Transverse colon (tissue), 4 donors: ENCODE measurements around the gene OSBPL7. TPM values are rescaled to one million over a fixed set of nuclear protein-coding genes. Genes with fewer than 3 reads are reported as not detected.
A peak's percentile ranks its signal among the peaks of the same experiment; 100 is the strongest.

ENCODE experiments used
- DNase-seq: peaks from one replicate; pipeline ENCODE4 v3.0.0-alpha.2; 2019
- H3K27ac ChIP-seq, 4 donors: fragments of 200-600 bp; sonication (generic); 2 replicates each; pipeline ENCODE4 v1.5.1; 2016 to 2018; ENCODE audit warnings: inconsistent platforms in 4 of 4
- H3K27me3 ChIP-seq: fragments of 200-600 bp; sonication (generic); 2 replicates; pipeline ENCODE4 v1.5.1; 2017; ENCODE audit warnings: inconsistent platforms
- H3K36me3 ChIP-seq, 4 donors: fragments of 200-600 bp; sonication (generic); 2 replicates each; pipeline ENCODE4 v1.5.1; 2017 to 2019; ENCODE audit warnings: inconsistent platforms in 4 of 4
- H3K4me1 ChIP-seq, 4 donors: fragments of 200-600 bp; sonication (generic); 2 replicates each; pipeline ENCODE4 v1.5.1; 2017 to 2020; ENCODE audit warnings: inconsistent platforms in 4 of 4
- H3K4me3 ChIP-seq, 4 donors: fragments of 200-600 bp; sonication (generic); 1 replicate in 1 of 4; 2 replicates in 3 of 4; pipeline versions ENCODE4 v1.5.1 to v1.6.1; 2017 to 2019; ENCODE audit warnings: inconsistent platforms in 4 of 4
- H3K9me3 ChIP-seq, 2 donors: fragments of 200-600 bp; sonication (generic); 2 replicates each; pipeline ENCODE4 v1.5.1; 2017 to 2019; ENCODE audit warnings: inconsistent platforms in 2 of 2
- CTCF ChIP-seq, 5 experiments: fragments of 200-600 bp in 3 of 5; fragments of 450-650 bp in 2 of 5; sonication (generic) in 3 of 5; IDR thresholded peaks; 1 replicate in 2 of 5; 2 replicates in 3 of 5; pipeline ENCODE4 v1.5.1; 2016 to 2017; ENCODE audit warnings: antibody characterized with exemption in 5 of 5, inconsistent platforms in 3 of 5, mild to moderate bottlenecking in 2 of 5, moderate library complexity in 1 of 5
- EP300 ChIP-seq: sonication (generic); formaldehyde crosslinking; IDR thresholded peaks from one replicate; pipeline ENCODE4 v1.6.1; 2017; ENCODE audit warnings: antibody characterized with exemption, low read depth
- POLR2A ChIP-seq: fragments of 450-650 bp; IDR thresholded peaks from one replicate; pipeline ENCODE4 v1.6.1; 2016; ENCODE audit warnings: antibody characterized with exemption, mild to moderate bottlenecking, moderate library complexity
- POLR2AphosphoS5 ChIP-seq, 3 donors: sonication (generic); formaldehyde crosslinking; IDR thresholded peaks; one replicate each; pipeline ENCODE4 v1.6.1; 2016; ENCODE audit warnings: antibody characterized with exemption in 3 of 3
- WGBS, 2 donors: methylation state at CpG; one replicate each; pipeline ENCODE4 v1.1.5; 2018; ENCODE audit warnings: low coverage in 1 of 2; 5-methylcytosine and 5-hydroxymethylcytosine counted together
- in situ Hi-C, 4 donors: fragments of 200-750 bp; cut with MboI; loops; one replicate each; pipeline versions ENCODE4 v1.15.0 to v1.15.1; 2017; ENCODE audit warnings: low sequenced_read_pairs in 3 of 4, low pct_ligation_motif_present in 1 of 4, low pct_unique_long_range_greater_than_20kb in 1 of 4
- intact Hi-C: fragments of 100-400 bp; cut with DNase I; formaldehyde crosslinking; loops from one replicate; pipeline ENCODE4 v1.15.1; 2023; ENCODE audit warnings: low total_unique reads
- total RNA-seq, 4 donors: library from RNA; depleted of rRNA; stranded (reverse); fragments of >200 nt; gene quantifications; one replicate each; pipeline ENCODE4 v1.1.0, GENCODE V29; 2016

Gene OSBPL7
- total RNA-seq, 4 donors from 2014 or later = 53.5 to 148 (median 75.0) TPM

GRCh38 chr17:47802341-47803022 is 19.1 kb downstream of the OSBPL7 start:
- Histone ChIP-seq H3K27me3 (no peaks in the 10 kb centered on the region), H3K4me3 (no peak overlapping the region), H3K9me3 (no peaks in the 10 kb centered on the region), H3K4me1 (no peaks in the 10 kb centered on the region), H3K36me3 (peaks cover 0 to 6% (median 1%) of the 10 kb centered on the region in 4 donors), H3K27ac (no peak overlapping the region)
- intact Hi-C loops = no loop called here
- in situ Hi-C loops = no loop called here
- TF ChIP-seq POLR2A (no peak), CTCF (IDR thresholded peaks at IDR 0.05) (peak; percentile 48 to 57 (median 53))
- WGBS, 2 donors = 33% methylated on average over 9 of the region's 9 CpGs; no CpG with 5 or more reads in 1 of the 2 donors
- DNase-seq = peak; percentile 62

- DNase-seq = no peak
- H3K27me3 ChIP-seq = no peaks in the 10 kb centered on the region
- no peaks in the 10 kb centered on the region for H3K36me3 ChIP-seq
- WGBS, 2 donors = 44% methylated on average over 6 of the region's 6 CpGs; no CpG with 5 or more reads in 1 of the 2 donors
- TF ChIP-seq CTCF (IDR thresholded peaks at IDR 0.05) (no peak), POLR2AphosphoS5 (IDR thresholded peaks at IDR 0.05) (no peak), EP300 (no peak), POLR2A (no peak)
- H3K4me1 ChIP-seq = no peaks in the 10 kb centered on the region
- no peak overlapping the region for H3K27ac ChIP-seq
- H3K4me3 ChIP-seq = no peak overlapping the region
- no peaks in the 10 kb centered on the region for H3K9me3 ChIP-seq
- intact Hi-C loops = no loop called here
- in situ Hi-C loops = no loop called here
Observed at GRCh38 chr17:47801906-47802305, 19.7 kb downstream of the OSBPL7 start.

GRCh38 chr17:47801176-47801765 is 20.3 kb downstream of the OSBPL7 start:
- Histone ChIP-seq H3K36me3 (no peaks in the 10 kb centered on the region), H3K27ac (no peak overlapping the region), H3K4me3 (no peak overlapping the region), H3K9me3 (no peaks in the 10 kb centered on the region), H3K27me3 (no peaks in the 10 kb centered on the region), H3K4me1 (no peaks in the 10 kb centered on the region)
- TF ChIP-seq POLR2A (no peak), EP300 (no peak), CTCF (IDR thresholded peaks at IDR 0.05) (no peak), POLR2AphosphoS5 (IDR thresholded peaks at IDR 0.05) (no peak)
- intact Hi-C loops = no loop called here
- DNase-seq = no peak
- in situ Hi-C loops = no loop called here
- WGBS, 2 donors = 80% methylated on average over 4 of the region's 4 CpGs; no CpG with 5 or more reads in 1 of the 2 donors

- 77 to 80% methylated on average over 7 to 11 of the region's 12 CpGs for WGBS, 2 donors
Observed at GRCh38 chr17:47800686-47801085, 20.9 kb downstream of the OSBPL7 start.

More at GRCh38 chr17:47800686-47801085, 20.9 kb downstream of the OSBPL7 start:
- in situ Hi-C loops = no loop called here
- Histone ChIP-seq H3K4me1 (no peaks in the 10 kb centered on the region), H3K27ac (no peak overlapping the region), H3K27me3 (peaks cover 1% of the 10 kb centered on the region), H3K36me3 (no peaks in the 10 kb centered on the region), H3K9me3 (no peaks in the 10 kb centered on the region), H3K4me3 (no peak overlapping the region)
- intact Hi-C loops = no loop called here
- TF ChIP-seq EP300 = no peak
- TF ChIP-seq POLR2A = no peak
- TF ChIP-seq POLR2AphosphoS5 (IDR thresholded peaks at IDR 0.05) = no peak
- TF ChIP-seq CTCF (IDR thresholded peaks at IDR 0.05) = no peak
- DNase-seq = no peak
